ENCODE data around the gene ABCC8. TPM values are rescaled to one million over a fixed set of nuclear protein-coding genes. Genes with fewer than 3 reads are reported as not detected.

ABCC8 gene
- polyA plus RNA-seq, 1 of the 3 experiments (the other 2 are of a cell fraction) = 1.1 TPM

GRCh38 chr11:17416492-17416891 is 60.2 kb downstream of the ABCC8 start:
- ChIA-PET CTCF (no interaction called here), POLR2A (no interaction called here)
- H3K9ac ChIP-seq = no peak overlapping the region
- TF ChIP-seq TCF12 (IDR thresholded peaks at IDR 0.05) (no peak), REST (IDR thresholded peaks at IDR 0.05; ENCODE audit: low read depth, low read length) (0 out of 2 replicates have a peak, but pooled peaks have one; percentile 39), TEAD4 (IDR thresholded peaks at IDR 0.05; ENCODE audit: borderline replicate concordance, insufficient read depth) (no peak)
- no peak overlapping the region for H3K27ac ChIP-seq (ENCODE audit: low read depth in 2 of 2, low read length in 1 of 2)
- no peaks in the 10 kb centered on the region for H3K36me3 ChIP-seq (replicated peaks in 1 of 2; ENCODE audit: control insufficient read depth in 1 of 2, insufficient read depth in 2 of 2, low read length in 1 of 2)
- H3K9me2 ChIP-seq = no peaks in the 10 kb centered on the region
- no peaks in the 10 kb centered on the region for H3K9me3 ChIP-seq
- DNase-seq = no peak
- no peaks in the 10 kb centered on the region; a peak in 1 of 4 replicates for H3K4me1 ChIP-seq (ENCODE audit: control insufficient read depth in 1 of 2, insufficient read depth in 2 of 2, low read depth in 1 of 2, low read length in 1 of 2)
- no peaks in the 10 kb centered on the region for H4K20me1 ChIP-seq (ENCODE audit: insufficient read depth)
- H3K79me2 ChIP-seq (ENCODE audit: insufficient read depth) = no peaks in the 10 kb centered on the region
- H3K4me3 ChIP-seq (ENCODE audit: low read depth in 2 of 2, low read length in 1 of 2) = no peak overlapping the region
- no peak overlapping the region for H3K4me2 ChIP-seq
- WGBS (ENCODE audit: low lambda C conversion rate) = 35% methylated on average over 2 of the region's 2 CpGs
- no peaks in the 10 kb centered on the region for H3F3A ChIP-seq (replicated peaks; ENCODE audit: insufficient read depth)
- no peak overlapping the region for H2AFZ ChIP-seq (ENCODE audit: low read depth)
- peaks cover 10% of the 10 kb centered on the region; the same call in 1 of the 2 replicates for H3K27me3 ChIP-seq (ENCODE audit: insufficient read depth)

GRCh38 chr11:17415523-17416104 is 61.0 kb downstream of the ABCC8 start:
- Histone ChIP-seq H3K27ac (ENCODE audit: low read depth in 2 of 2, low read length in 1 of 2) (no peak overlapping the region), H2AFZ (ENCODE audit: low read depth) (no peak overlapping the region), H3K79me2 (ENCODE audit: insufficient read depth) (no peaks in the 10 kb centered on the region), H3K9ac (no peak overlapping the region), H3K9me2 (no peaks in the 10 kb centered on the region), H3K4me2 (no peak overlapping the region), H4K20me1 (ENCODE audit: insufficient read depth) (no peaks in the 10 kb centered on the region), H3K27me3 (ENCODE audit: insufficient read depth) (peaks cover 4% of the 10 kb centered on the region; the same call in 1 of the 2 replicates), H3K9me3 (no peaks in the 10 kb centered on the region), H3K36me3 (replicated peaks in 1 of 2; ENCODE audit: control insufficient read depth in 1 of 2, insufficient read depth in 2 of 2, low read length in 1 of 2) (no peaks in the 10 kb centered on the region), H3K4me3 (ENCODE audit: low read depth in 2 of 2, low read length in 1 of 2) (no peak overlapping the region), H3K4me1 (ENCODE audit: control insufficient read depth in 1 of 2, insufficient read depth in 2 of 2, low read depth in 1 of 2, low read length in 1 of 2) (no peaks in the 10 kb centered on the region; a peak in 1 of 4 replicates), H3F3A (replicated peaks; ENCODE audit: insufficient read depth) (no peaks in the 10 kb centered on the region)
- no peak for DNase-seq
- WGBS (ENCODE audit: low lambda C conversion rate) = 23% methylated on average over 5 of the region's 6 CpGs
- POLR2A ChIA-PET = interaction anchor here (0.7 kb wide), 1 partner anchor 148 kb away, joined by 3 read pairs; no protein-coding TSS in a partner anchor
- TF ChIP-seq MXI1 (IDR thresholded peaks at IDR 0.05; ENCODE audit: low read depth, low read length) (no peak), TAF1 (IDR thresholded peaks at IDR 0.05; ENCODE audit: borderline replicate concordance, low read depth, low read length) (no peak), GABPA (IDR thresholded peaks at IDR 0.05; ENCODE audit: low read depth) (no peak), GATA2 (CRISPR knock-in tag; IDR thresholded peaks at IDR 0.05) (no peak)
- CTCF ChIA-PET = interaction anchor here (0.8 to 1.0 kb wide), 2 partner anchors 11 to 16 kb away, joined by 3 read pairs; no protein-coding TSS in a partner anchor

Data from SK-N-SH (cell line).